Liver (tissue), 9 donors: ENCODE data around the gene SLC2A1. TPM values are rescaled to one million over a fixed set of nuclear protein-coding genes. Genes with fewer than 3 reads are reported as not detected.

Experiments
- DNase-seq: peaks from one replicate; pipeline ENCODE4 v3.0.0-alpha.2; 2017; ENCODE audit warnings: low spot score
- H3K27ac ChIP-seq, 2 donors: one replicate each; pipeline ENCODE4 v1.7.0; 2013; ENCODE audit warnings: inconsistent platforms in 2 of 2, low read length in 2 of 2, control low read depth in 1 of 2, low read depth in 1 of 2, mild to moderate bottlenecking in 1 of 2
- H3K27me3 ChIP-seq, 4 donors: one replicate each; pipeline versions ENCODE4 v1.6.1 to v1.7.0; 2013; ENCODE audit warnings: low read length in 3 of 4, inconsistent platforms in 1 of 4, mild to moderate bottlenecking in 1 of 4, moderate library complexity in 1 of 4; ENCODE audit not compliant: control insufficient read depth in 4 of 4, insufficient read depth in 4 of 4
- H3K36me3 ChIP-seq, 4 donors: one replicate each; pipeline versions ENCODE4 v1.6.1 to v1.7.0; 2013; ENCODE audit warnings: low read length in 3 of 4, mild to moderate bottlenecking in 3 of 4, low read depth in 1 of 4, moderate library complexity in 1 of 4; ENCODE audit not compliant: control insufficient read depth in 4 of 4, insufficient read depth in 3 of 4
- H3K4me1 ChIP-seq, 4 donors: one replicate each; pipeline versions ENCODE4 v1.6.1 to v1.7.0; 2013; ENCODE audit warnings: low read length in 3 of 4, mild to moderate bottlenecking in 3 of 4, moderate library complexity in 1 of 4; ENCODE audit not compliant: control insufficient read depth in 4 of 4, insufficient read depth in 4 of 4
- H3K4me3 ChIP-seq, 3 donors: one replicate each; pipeline versions ENCODE4 v1.6.1 to v1.7.0; 2013; ENCODE audit warnings: low read length in 3 of 3, control low read depth in 1 of 3, low read depth in 1 of 3, mild to moderate bottlenecking in 1 of 3
- H3K9ac ChIP-seq, 2 donors: one replicate each; pipeline ENCODE4 v1.7.0; 2013; ENCODE audit warnings: low read length in 2 of 2, mild to moderate bottlenecking in 2 of 2, moderate library complexity in 2 of 2, control low read depth in 1 of 2, low read depth in 1 of 2
- H3K9me3 ChIP-seq, 4 donors: one replicate each; pipeline versions ENCODE4 v1.6.1 to v1.7.0; 2013; ENCODE audit warnings: low read length in 3 of 4; ENCODE audit not compliant: control insufficient read depth in 4 of 4
- EGR1 ChIP-seq, 2 donors: IDR thresholded peaks; 2 replicates each; pipeline ENCODE4 v1.6.1; 2016 to 2018; ENCODE audit warnings: antibody characterized with exemption in 2 of 2, low read depth in 2 of 2
- FOXA1 ChIP-seq: IDR thresholded peaks from 2 replicates; pipeline ENCODE4 v1.6.1; 2016; ENCODE audit warnings: antibody characterized with exemption
- FOXA2 ChIP-seq: IDR thresholded peaks from 2 replicates; pipeline ENCODE4 v1.6.1; 2016; ENCODE audit warnings: antibody characterized with exemption
- GABPA ChIP-seq, 2 donors: IDR thresholded peaks in 1 of 2; conservative IDR thresholded peaks in 1 of 2; 2 replicates each; pipeline ENCODE4 v1.6.1; 2016; ENCODE audit warnings: antibody characterized with exemption in 2 of 2, mild to moderate bottlenecking in 1 of 2, moderate library complexity in 1 of 2
- HNF4A ChIP-seq, 2 donors: conservative IDR thresholded peaks; 2 replicates each; pipeline ENCODE4 v1.6.1; 2016; ENCODE audit warnings: antibody characterized with exemption in 2 of 2, mild to moderate bottlenecking in 2 of 2
- HNF4G ChIP-seq: IDR thresholded peaks from 2 replicates; pipeline ENCODE4 v1.6.1; 2016; ENCODE audit warnings: antibody characterized with exemption
- JUND ChIP-seq, 2 donors: IDR thresholded peaks; 2 replicates each; pipeline ENCODE4 v1.6.1; 2016; ENCODE audit warnings: antibody characterized with exemption in 2 of 2
- NR2F2 ChIP-seq: IDR thresholded peaks from 2 replicates; pipeline ENCODE4 v1.6.1; 2016; ENCODE audit warnings: antibody characterized with exemption
- RAD21 ChIP-seq, 2 donors: IDR thresholded peaks; 2 replicates each; pipeline ENCODE4 v1.6.1; 2016; ENCODE audit warnings: antibody characterized with exemption in 2 of 2, mild to moderate bottlenecking in 2 of 2
- RXRA ChIP-seq, 2 donors: IDR thresholded peaks; 2 replicates each; pipeline ENCODE4 v1.6.1; 2017 to 2018; ENCODE audit warnings: antibody characterized with exemption in 2 of 2, mild to moderate bottlenecking in 1 of 2
- SP1 ChIP-seq: IDR thresholded peaks from 2 replicates; pipeline ENCODE4 v1.6.1; 2018; ENCODE audit warnings: antibody characterized with exemption, mild to moderate bottlenecking
- TAF1 ChIP-seq: conservative IDR thresholded peaks from 2 replicates; pipeline ENCODE4 v1.6.1; 2016; ENCODE audit warnings: antibody characterized with exemption, mild to moderate bottlenecking
- YY1 ChIP-seq: IDR thresholded peaks from 2 replicates; pipeline ENCODE4 v1.6.1; 2016; ENCODE audit warnings: antibody characterized with exemption, mild to moderate bottlenecking
- WGBS: extraction: QIAGEN DNeasy Blood & Tissue Kit; methylation state at CpG from one replicate; pipeline ENCODE4 v1.1.7; 2013; 5-methylcytosine and 5-hydroxymethylcytosine counted together
- polyA plus RNA-seq, 2 donors: library from polyadenylated mRNA; stranded (reverse) in 1 of 2; unstranded in 1 of 2; fragments of 200-250 nt in 1 of 2; fragments of >200 nt in 1 of 2; fragmentation: Nextera tagmentation in 1 of 2; extraction: Ambion mirVana in 1 of 2; gene quantifications; one replicate each; pipeline versions ENCODE4 v1.2.1 to v1.2.3, GENCODE V29; 2013 to 2015
- total RNA-seq, 2 donors: library from RNA; depleted of rRNA; stranded (reverse); fragments of >200 nt; gene quantifications; one replicate each; pipeline ENCODE4 v1.2.3, GENCODE V29; 2014
- TF ChIP-seq, protein P1 (sequence below): IDR thresholded peaks from 2 replicates; pipeline ENCODE4 v1.6.1; 2016; ENCODE audit warnings: antibody characterized with exemption, mild to moderate bottlenecking
- TF ChIP-seq, protein P2 (sequence below): IDR thresholded peaks from 2 replicates; pipeline ENCODE4 v1.6.1; 2016; ENCODE audit warnings: antibody characterized with exemption
- TF ChIP-seq, protein P3 (sequence below): IDR thresholded peaks from 2 replicates; pipeline ENCODE4 v1.6.1; 2016; ENCODE audit warnings: antibody characterized with exemption
- TF ChIP-seq, protein P4 (sequence below): fragments of 150-350 bp; IDR thresholded peaks from 2 replicates; pipeline ENCODE4 v1.5.1; 2017; ENCODE audit warnings: improper control_type of control experiment, low read depth, low read length; ENCODE audit not compliant: missing input control
- TF ChIP-seq, protein P5 (sequence below): IDR thresholded peaks from 2 replicates; pipeline ENCODE4 v1.6.1; 2016; ENCODE audit warnings: antibody characterized with exemption
- donor health status: healthy.
- donor health status: healthy.
- donor health status: healthy.
- donor health status: healthy.
- donor health status: healthy.

SLC2A1 gene
- total and polyA plus RNA-seq, 4 donors = 1.1 to 675 (median 3.0) TPM

DNA sequence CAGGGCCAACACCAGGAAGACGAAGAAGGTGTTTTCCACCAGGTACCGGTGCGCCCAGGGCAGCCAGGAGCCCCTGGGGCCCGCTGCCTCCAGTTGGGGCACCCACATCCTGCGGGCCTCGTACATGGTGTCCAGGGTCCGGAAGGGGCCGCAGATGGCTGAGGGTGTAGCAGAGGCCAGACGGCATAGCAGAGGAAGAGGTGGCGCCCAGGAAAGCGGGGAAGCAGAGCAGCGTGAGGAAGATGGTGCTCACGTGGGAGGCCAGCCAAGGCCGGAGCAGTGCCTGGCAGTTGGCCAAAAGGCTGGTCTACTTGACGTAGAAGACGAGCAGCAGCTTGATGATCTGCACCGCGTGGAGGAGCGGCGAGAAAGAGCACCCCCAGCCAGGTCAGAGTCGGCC is 71.9 kb downstream of the SLC2A1 start:
- 87% methylated on average over 21 of the region's 21 CpGs for WGBS

DNA sequence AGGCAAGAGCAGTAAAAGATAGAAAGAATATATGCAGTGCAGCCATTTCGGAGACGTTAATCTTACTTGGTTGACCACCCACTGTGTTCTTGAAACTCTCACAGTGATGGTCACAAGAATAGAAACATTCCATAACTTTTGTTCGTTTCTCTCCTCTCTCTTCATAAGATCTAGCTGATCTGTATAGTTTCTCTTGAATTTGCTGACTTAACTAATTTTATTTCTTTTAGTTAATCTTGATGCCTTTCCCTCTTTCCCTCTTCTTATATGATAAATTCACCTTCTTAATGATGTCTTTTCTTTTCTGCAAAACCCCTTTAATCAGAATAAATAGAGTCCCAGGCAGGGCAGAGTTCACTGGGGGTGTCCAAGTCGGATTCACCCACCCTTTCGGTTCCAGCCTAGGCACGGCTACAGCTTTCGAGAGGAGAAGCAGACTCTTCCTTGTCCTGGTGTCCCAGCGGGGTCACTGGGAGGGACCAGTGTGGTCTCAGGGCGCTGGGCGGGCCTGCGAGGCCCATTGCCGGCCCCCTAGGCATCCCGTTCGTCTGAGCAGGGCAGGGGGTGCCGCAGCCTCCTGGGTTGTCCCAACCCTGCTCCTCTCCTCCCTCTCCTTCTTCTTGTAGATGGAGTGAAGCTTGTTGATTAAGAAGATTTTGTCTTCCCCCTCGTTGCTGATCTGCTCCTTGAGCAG is 72.5 kb downstream of the SLC2A1 start:
- TF ChIP-seq EGR1 (IDR thresholded peaks at IDR 0.05; ENCODE audit: low read depth in 2 of 2) = no peak
- TF ChIP-seq YY1 = no peak
- no peak for TF ChIP-seq RAD21 (IDR thresholded peaks at IDR 0.05)
- TF ChIP-seq, protein P1, sequence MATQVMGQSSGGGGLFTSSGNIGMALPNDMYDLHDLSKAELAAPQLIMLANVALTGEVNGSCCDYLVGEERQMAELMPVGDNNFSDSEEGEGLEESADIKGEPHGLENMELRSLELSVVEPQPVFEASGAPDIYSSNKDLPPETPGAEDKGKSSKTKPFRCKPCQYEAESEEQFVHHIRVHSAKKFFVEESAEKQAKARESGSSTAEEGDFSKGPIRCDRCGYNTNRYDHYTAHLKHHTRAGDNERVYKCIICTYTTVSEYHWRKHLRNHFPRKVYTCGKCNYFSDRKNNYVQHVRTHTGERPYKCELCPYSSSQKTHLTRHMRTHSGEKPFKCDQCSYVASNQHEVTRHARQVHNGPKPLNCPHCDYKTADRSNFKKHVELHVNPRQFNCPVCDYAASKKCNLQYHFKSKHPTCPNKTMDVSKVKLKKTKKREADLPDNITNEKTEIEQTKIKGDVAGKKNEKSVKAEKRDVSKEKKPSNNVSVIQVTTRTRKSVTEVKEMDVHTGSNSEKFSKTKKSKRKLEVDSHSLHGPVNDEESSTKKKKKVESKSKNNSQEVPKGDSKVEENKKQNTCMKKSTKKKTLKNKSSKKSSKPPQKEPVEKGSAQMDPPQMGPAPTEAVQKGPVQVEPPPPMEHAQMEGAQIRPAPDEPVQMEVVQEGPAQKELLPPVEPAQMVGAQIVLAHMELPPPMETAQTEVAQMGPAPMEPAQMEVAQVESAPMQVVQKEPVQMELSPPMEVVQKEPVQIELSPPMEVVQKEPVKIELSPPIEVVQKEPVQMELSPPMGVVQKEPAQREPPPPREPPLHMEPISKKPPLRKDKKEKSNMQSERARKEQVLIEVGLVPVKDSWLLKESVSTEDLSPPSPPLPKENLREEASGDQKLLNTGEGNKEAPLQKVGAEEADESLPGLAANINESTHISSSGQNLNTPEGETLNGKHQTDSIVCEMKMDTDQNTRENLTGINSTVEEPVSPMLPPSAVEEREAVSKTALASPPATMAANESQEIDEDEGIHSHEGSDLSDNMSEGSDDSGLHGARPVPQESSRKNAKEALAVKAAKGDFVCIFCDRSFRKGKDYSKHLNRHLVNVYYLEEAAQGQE = no peak
- TF ChIP-seq FOXA2 = no peak
- no peak for TF ChIP-seq SP1
- TF ChIP-seq NR2F2 = no peak
- no peak for TF ChIP-seq HNF4G
- TF ChIP-seq, protein P2, sequence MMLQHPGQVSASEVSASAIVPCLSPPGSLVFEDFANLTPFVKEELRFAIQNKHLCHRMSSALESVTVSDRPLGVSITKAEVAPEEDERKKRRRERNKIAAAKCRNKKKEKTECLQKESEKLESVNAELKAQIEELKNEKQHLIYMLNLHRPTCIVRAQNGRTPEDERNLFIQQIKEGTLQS = no peak
- TF ChIP-seq GABPA (IDR thresholded peaks at IDR 0.05 in 1 of 2, conservative IDR thresholded peaks at IDR 0.05 in 1 of 2) = no peak
- no peak for TF ChIP-seq HNF4A (conservative IDR thresholded peaks at IDR 0.05)
- TF ChIP-seq, protein P3, sequence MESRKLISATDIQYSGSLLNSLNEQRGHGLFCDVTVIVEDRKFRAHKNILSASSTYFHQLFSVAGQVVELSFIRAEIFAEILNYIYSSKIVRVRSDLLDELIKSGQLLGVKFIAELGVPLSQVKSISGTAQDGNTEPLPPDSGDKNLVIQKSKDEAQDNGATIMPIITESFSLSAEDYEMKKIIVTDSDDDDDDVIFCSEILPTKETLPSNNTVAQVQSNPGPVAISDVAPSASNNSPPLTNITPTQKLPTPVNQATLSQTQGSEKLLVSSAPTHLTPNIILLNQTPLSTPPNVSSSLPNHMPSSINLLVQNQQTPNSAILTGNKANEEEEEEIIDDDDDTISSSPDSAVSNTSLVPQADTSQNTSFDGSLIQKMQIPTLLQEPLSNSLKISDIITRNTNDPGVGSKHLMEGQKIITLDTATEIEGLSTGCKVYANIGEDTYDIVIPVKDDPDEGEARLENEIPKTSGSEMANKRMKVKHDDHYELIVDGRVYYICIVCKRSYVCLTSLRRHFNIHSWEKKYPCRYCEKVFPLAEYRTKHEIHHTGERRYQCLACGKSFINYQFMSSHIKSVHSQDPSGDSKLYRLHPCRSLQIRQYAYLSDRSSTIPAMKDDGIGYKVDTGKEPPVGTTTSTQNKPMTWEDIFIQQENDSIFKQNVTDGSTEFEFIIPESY = no peak
- no peak for TF ChIP-seq FOXA1
- TF ChIP-seq, protein P4, sequence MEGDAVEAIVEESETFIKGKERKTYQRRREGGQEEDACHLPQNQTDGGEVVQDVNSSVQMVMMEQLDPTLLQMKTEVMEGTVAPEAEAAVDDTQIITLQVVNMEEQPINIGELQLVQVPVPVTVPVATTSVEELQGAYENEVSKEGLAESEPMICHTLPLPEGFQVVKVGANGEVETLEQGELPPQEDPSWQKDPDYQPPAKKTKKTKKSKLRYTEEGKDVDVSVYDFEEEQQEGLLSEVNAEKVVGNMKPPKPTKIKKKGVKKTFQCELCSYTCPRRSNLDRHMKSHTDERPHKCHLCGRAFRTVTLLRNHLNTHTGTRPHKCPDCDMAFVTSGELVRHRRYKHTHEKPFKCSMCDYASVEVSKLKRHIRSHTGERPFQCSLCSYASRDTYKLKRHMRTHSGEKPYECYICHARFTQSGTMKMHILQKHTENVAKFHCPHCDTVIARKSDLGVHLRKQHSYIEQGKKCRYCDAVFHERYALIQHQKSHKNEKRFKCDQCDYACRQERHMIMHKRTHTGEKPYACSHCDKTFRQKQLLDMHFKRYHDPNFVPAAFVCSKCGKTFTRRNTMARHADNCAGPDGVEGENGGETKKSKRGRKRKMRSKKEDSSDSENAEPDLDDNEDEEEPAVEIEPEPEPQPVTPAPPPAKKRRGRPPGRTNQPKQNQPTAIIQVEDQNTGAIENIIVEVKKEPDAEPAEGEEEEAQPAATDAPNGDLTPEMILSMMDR = no peak
- TF ChIP-seq, protein P5, sequence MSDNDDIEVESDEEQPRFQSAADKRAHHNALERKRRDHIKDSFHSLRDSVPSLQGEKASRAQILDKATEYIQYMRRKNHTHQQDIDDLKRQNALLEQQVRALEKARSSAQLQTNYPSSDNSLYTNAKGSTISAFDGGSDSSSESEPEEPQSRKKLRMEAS = no peak
- TF ChIP-seq RXRA (IDR thresholded peaks at IDR 0.05) = no peak
- no peak for TF ChIP-seq JUND (IDR thresholded peaks at IDR 0.05)
- WGBS = 86% methylated on average over 16 of the region's 16 CpGs

More for the DNA sequence above, 71.9 kb downstream of the SLC2A1 start:
- Histone ChIP-seq H3K9me3 (no peaks in the 10 kb centered on the region), H3K27me3 (no peaks in the 10 kb centered on the region), H3K27ac (no peak overlapping the region), H3K4me1 (no peaks in the 10 kb centered on the region), H3K36me3 (no peaks in the 10 kb centered on the region), H3K4me3 (no peak overlapping the region), H3K9ac (no peak overlapping the region)
- no peak for DNase-seq
- no peak for TF ChIP-seq YY1
- TF ChIP-seq RXRA (IDR thresholded peaks at IDR 0.05) = no peak
- TF ChIP-seq GABPA (IDR thresholded peaks at IDR 0.05 in 1 of 2, conservative IDR thresholded peaks at IDR 0.05 in 1 of 2) = no peak
- TF ChIP-seq, protein P2 = no peak
- TF ChIP-seq, protein P5 = no peak
- no peak for TF ChIP-seq TAF1
- TF ChIP-seq, protein P4 = no peak

More for the DNA sequence above, 72.5 kb downstream of the SLC2A1 start:
- DNase-seq = no peak
- no peak overlapping the region for H3K4me3 ChIP-seq
- H3K9ac ChIP-seq = no peak overlapping the region
- H3K9me3 ChIP-seq = no peaks in the 10 kb centered on the region
- no peaks in the 10 kb centered on the region for H3K27me3 ChIP-seq
- no peaks in the 10 kb centered on the region for H3K4me1 ChIP-seq
- H3K27ac ChIP-seq = no peak overlapping the region
- H3K36me3 ChIP-seq = no peaks in the 10 kb centered on the region
